K562 (cell line): ENCODE measurements around the gene ADK. TPM values are rescaled to one million over a fixed set of nuclear protein-coding genes. Genes with fewer than 3 reads are reported as not detected.

Source experiments
- ATAC-seq: fragments of 200-7000 bp; cut with Tn5 transposase; 3 replicates; pipeline ENCODE4 v1.9.1; 2020; ENCODE audit warnings: moderate library complexity
- BruUV-seq: library from RNA; stranded (reverse); fragments of 400-500 nt; replicated peaks from 2 replicates; lab custom pipeline; 2021; lab: Mats Ljungman, UMichigan
- CTCF ChIA-PET: fragments of 300-600 bp; formaldehyde crosslinking; extraction: SDS; loops from one replicate; lab custom pipeline; 2021; ENCODE audit warnings: low intra/inter-chr PET ratio; lab: Yijun Ruan, JAX
- POLR2A ChIA-PET: fragments of 300-600, 350-650 bp; sonication (Branson Sonifier 250); formaldehyde crosslinking; extraction: SDS; loops from one replicate; lab custom pipeline; 2021; ENCODE audit warnings: antibody characterized with exemption, inconsistent platforms; lab: Yijun Ruan, JAX
- DNase-seq, 4 experiments: peaks; one replicate each; pipeline versions ENCODE4 v3.0.0 to v3.0.0-alpha.2; 2011 to 2018; ENCODE audit warnings: low spot score in 3 of 4, mixed read lengths in 3 of 4; ENCODE audit errors: extremely low read depth in 1 of 4
- FAIRE-seq: peaks from 2 replicates; lab custom pipeline; 2011; peaks lifted over from hg19 to GRCh38; lab: Jason Lieb, UNC
- H2AFZ ChIP-seq: 2 replicates; pipeline ENCODE4 v1.6.0; 2011; ENCODE audit warnings: low read depth, low read length, control low read depth, inconsistent platforms
- H3K27ac ChIP-seq: fragments of 200-600 bp; 3 replicates; pipeline ENCODE4 v1.8.0; 2011; ENCODE audit warnings: low read depth, mild to moderate bottlenecking, control low read depth, inconsistent platforms, low read length, moderate library complexity, mixed read lengths; ENCODE audit errors: extremely low read depth
- H3K27me3 ChIP-seq, 2 experiments: fragments of 300-600 bp in 1 of 2; 2 replicates in 1 of 2; 3 replicates in 1 of 2; pipeline versions ENCODE4 v1.6.0 to v1.8.0; 2011; ENCODE audit warnings: inconsistent platforms in 2 of 2, low read length in 2 of 2, mild to moderate bottlenecking in 1 of 2, mixed read lengths in 1 of 2, moderate library complexity in 1 of 2; ENCODE audit not compliant: control insufficient read depth in 2 of 2, insufficient read depth in 2 of 2
- H3K36me3 ChIP-seq: fragments of 300-600 bp; 3 replicates; pipeline ENCODE4 v1.8.0; 2011; ENCODE audit warnings: mild to moderate bottlenecking, low read length, inconsistent platforms; ENCODE audit not compliant: control insufficient read depth, insufficient read depth
- H3K4me1 ChIP-seq, 2 experiments: fragments of 200-600 bp in 1 of 2; replicated peaks in 1 of 2; 2 replicates in 1 of 2; 3 replicates in 1 of 2; pipeline versions ENCODE4 v1.5.1 to v1.8.0; 2011; ENCODE audit warnings: inconsistent platforms in 2 of 2, low read length in 2 of 2, mild to moderate bottlenecking in 1 of 2, mixed read lengths in 1 of 2, moderate library complexity in 1 of 2; ENCODE audit not compliant: control insufficient read depth in 2 of 2, insufficient read depth in 2 of 2
- H3K4me2 ChIP-seq: 2 replicates; pipeline ENCODE4 v1.6.1; 2011; ENCODE audit warnings: low read length, control low read depth, inconsistent platforms, mixed read lengths; ENCODE audit not compliant: insufficient read depth
- H3K4me3 ChIP-seq: fragments of 200-600 bp; sonication (generic), shearing (Covaris generic); 2 replicates; pipeline ENCODE4 v1.5.1; 2016; ENCODE audit warnings: control low read depth, inconsistent platforms
- H3K79me2 ChIP-seq: fragments of 200-600 bp; 3 replicates; pipeline ENCODE4 v1.8.0; 2011; ENCODE audit warnings: low read length, inconsistent platforms; ENCODE audit not compliant: control insufficient read depth, insufficient read depth
- H3K9ac ChIP-seq, 2 experiments: 2 replicates each; pipeline versions ENCODE4 v1.6.0 to v1.6.1; 2011; ENCODE audit warnings: low read depth in 2 of 2, low read length in 2 of 2, control low read depth in 1 of 2, inconsistent platforms in 1 of 2, mild to moderate bottlenecking in 1 of 2, mixed read lengths in 1 of 2; ENCODE audit not compliant: insufficient read depth in 1 of 2
- H3K9me1 ChIP-seq: one replicate; pipeline ENCODE4 v1.6.0; 2011; ENCODE audit warnings: inconsistent platforms, mild to moderate bottlenecking, low read length, moderate library complexity; ENCODE audit not compliant: control insufficient read depth, insufficient read depth
- H3K9me3 ChIP-seq: replicated peaks from 2 replicates; pipeline ENCODE4 v1.5.1; 2011; ENCODE audit warnings: low read depth, low read length, inconsistent platforms; ENCODE audit not compliant: control insufficient read depth, insufficient read depth
- H4K20me1 ChIP-seq: replicated peaks from 2 replicates; pipeline ENCODE4 v1.6.1; 2011; ENCODE audit warnings: low read length, inconsistent platforms, mixed read lengths; ENCODE audit not compliant: control insufficient read depth, insufficient read depth
- KDM1A ChIP-seq, 2 experiments: fragments of 450-650 bp; IDR thresholded peaks; 2 replicates each; pipeline ENCODE4 v1.6.1; 2016; ENCODE audit warnings: mild to moderate bottlenecking in 2 of 2
- WGBS: fragments of 100-300 bp; shearing (Covaris generic); methylation state at CpG from one replicate; pipeline ENCODE4 v1.1.6; 2016; ENCODE audit warnings: low coverage, mixed read lengths; ENCODE audit not compliant: insufficient coverage; ENCODE audit errors: missing lambda C conversion rate; 5-methylcytosine and 5-hydroxymethylcytosine counted together
- in situ Hi-C: fragments of 300-500 bp; cut with MboI; formaldehyde crosslinking; loops from 4 replicates; pipeline ENCODE4 v1.15.0; 2018; ENCODE audit warnings: inconsistent platforms, mixed read lengths
- intact Hi-C: fragments of 100-400 bp; cut with micrococcal nuclease; formaldehyde crosslinking; loops from 2 replicates; pipeline ENCODE4 v1.14.2; 2022
- polyA plus RNA-seq, 8 experiments: library from polyadenylated mRNA; depleted of rRNA in 4 of 8; stranded (reverse) in 5 of 8; unstranded in 3 of 8; fragments of >200 nt; fragmentation: Nextera tagmentation in 2 of 8; fragmentation: Illumina TruSeq in 1 of 8; extraction: Ambion mirVana in 2 of 8; extraction: Trizol in 1 of 8; gene quantifications; 2 replicates each; pipeline versions ENCODE4 v1.2.1 to v1.2.3, GENCODE V29; 2011 to 2014; ENCODE audit warnings: inconsistent platforms in 1 of 8, missing spikeins in 1 of 8
- total RNA-seq, 7 experiments: library from RNA; depleted of rRNA in 6 of 7; stranded (reverse); fragments of >200 nt in 6 of 7; fragmentation: Illumina TruSeq in 2 of 7; extraction: Trizol in 2 of 7; gene quantifications; 2 replicates each; pipeline versions ENCODE4 v1.2.1 to v1.2.3, GENCODE V29; 2011 to 2021; ENCODE audit warnings: low replicate concordance in 1 of 7
- TF ChIP-seq, protein P1 (sequence below): sonication (generic); formaldehyde crosslinking; IDR thresholded peaks from 2 replicates; pipeline ENCODE4 v1.8.1; 2023; ENCODE audit warnings: mild to moderate bottlenecking, missing genetic modification reagents

The ADK gene
- total and polyA plus RNA-seq, 9 of the 15 experiments (the other 6 are each of a cell fraction or from before 2014, with no cell fraction given), result 54.2 to 97.8 (median 73.6) TPM

DNA sequence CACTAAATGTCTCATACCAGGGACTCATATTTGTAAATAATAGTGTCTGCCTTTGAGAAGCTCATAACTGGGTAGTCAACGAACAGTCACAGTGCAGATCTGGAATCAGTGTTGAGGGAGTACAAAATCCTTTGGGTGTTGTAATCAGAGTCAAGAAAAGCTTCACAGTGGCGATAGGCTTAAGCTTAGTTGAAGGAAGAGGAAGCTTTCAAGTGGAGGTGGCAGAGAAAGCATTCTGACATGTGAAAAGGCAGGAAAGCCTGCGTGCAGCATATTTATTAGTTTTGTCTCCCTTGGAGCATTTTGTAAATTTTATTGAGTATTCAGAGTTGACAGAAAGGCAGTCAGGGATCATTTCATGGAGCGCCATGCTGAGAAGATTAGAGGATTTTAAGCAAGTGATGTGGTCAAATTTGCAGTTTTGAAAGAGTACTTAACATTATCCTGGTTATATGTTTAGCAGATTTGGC is 104.9 kb downstream of the ADK start:
- BruUV-seq, result no TSS peak
- no peak overlapping the region for H3K27ac ChIP-seq
- no peaks in the 10 kb centered on the region for H3K9me3 ChIP-seq
- ATAC-seq, result peak; percentile 52
- no peaks in the 10 kb centered on the region for H3K79me2 ChIP-seq
- H3K36me3 ChIP-seq, result no peaks in the 10 kb centered on the region; the same call in 2 of the 3 replicates
- H3K4me1 ChIP-seq, result peaks cover 0 to 4% of the 10 kb centered on the region in 2 experiments; a peak in 1 of 5 replicates
- H3K4me2 ChIP-seq, result no peak overlapping the region
- WGBS, result 64% methylated on average over 4 of the region's 4 CpGs
- H3K4me3 ChIP-seq, result no peak overlapping the region
- TF ChIP-seq, protein P1, sequence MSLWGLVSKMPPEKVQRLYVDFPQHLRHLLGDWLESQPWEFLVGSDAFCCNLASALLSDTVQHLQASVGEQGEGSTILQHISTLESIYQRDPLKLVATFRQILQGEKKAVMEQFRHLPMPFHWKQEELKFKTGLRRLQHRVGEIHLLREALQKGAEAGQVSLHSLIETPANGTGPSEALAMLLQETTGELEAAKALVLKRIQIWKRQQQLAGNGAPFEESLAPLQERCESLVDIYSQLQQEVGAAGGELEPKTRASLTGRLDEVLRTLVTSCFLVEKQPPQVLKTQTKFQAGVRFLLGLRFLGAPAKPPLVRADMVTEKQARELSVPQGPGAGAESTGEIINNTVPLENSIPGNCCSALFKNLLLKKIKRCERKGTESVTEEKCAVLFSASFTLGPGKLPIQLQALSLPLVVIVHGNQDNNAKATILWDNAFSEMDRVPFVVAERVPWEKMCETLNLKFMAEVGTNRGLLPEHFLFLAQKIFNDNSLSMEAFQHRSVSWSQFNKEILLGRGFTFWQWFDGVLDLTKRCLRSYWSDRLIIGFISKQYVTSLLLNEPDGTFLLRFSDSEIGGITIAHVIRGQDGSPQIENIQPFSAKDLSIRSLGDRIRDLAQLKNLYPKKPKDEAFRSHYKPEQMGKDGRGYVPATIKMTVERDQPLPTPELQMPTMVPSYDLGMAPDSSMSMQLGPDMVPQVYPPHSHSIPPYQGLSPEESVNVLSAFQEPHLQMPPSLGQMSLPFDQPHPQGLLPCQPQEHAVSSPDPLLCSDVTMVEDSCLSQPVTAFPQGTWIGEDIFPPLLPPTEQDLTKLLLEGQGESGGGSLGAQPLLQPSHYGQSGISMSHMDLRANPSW (CRISPR knock-in tag), result no peak
- peak in 1 of 2 experiments; percentile 25; a peak in 1 of 4 replicates for TF ChIP-seq KDM1A (IDR thresholded peaks at IDR 0.05)
- TF ChIP-seq, all 486 proteins: peak for 1
- Histone ChIP-seq H4K20me1 (no peaks in the 10 kb centered on the region; the same call in 1 of the 2 replicates), H3K9me1 (no peaks in the 10 kb centered on the region), H3K9ac (no peak overlapping the region), H2AFZ (no peak overlapping the region), H3K27me3 (no peaks in the 10 kb centered on the region)
- DNase-seq (no peak), FAIRE-seq (no peak)
- in situ Hi-C loops, result loop anchor here (10.0 kb wide), 1 partner anchor 449 kb away; no protein-coding TSS in a partner anchor
- ChIA-PET CTCF (no interaction called here), POLR2A (interaction anchor here (1.0 kb wide), 1 partner anchor 14 kb away, joined by 3 read pairs; no protein-coding TSS in a partner anchor)
- intact Hi-C loops, result no loop called here
